Measurements from ENCODE around the gene CDCA5.

The CDCA5 gene

DNA sequence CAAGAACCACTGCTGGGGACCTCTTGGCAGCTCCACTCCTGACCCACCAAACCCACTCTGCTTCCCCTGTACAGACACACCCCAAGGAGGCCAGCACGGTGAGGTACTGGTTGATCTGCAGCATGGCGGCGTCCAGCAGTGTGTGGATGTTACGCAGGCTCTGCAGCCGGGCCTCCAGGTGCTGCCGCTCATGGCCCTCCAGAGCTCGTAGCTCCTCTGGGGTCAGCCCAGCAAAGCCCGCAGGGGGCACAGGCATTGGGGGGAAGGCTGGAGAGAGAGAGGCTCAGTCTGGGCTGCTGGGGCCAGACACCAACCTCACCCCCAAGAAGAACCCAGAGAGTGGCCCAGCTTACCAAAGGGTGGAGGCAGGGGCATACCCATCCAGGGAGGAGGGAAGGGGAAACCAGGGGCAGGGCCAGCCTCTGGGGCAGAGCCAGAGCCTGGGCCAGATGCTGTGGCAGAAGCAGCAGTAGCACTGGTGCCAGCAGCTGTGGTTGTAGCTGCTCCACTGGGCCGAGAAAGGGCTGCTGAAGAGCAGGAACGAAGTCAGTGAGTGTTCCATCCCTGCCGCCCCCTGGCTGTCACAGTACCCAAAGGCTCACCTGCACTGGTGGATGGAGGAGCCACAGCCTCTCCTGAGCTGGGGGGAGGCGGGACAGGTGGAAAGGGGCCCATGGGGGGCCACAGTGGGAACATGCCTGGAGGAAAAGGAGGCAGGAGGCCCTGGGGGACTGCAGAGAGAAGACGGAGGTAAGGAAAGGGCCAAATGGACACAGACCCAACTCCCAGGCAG is 46.0 kb upstream of the CDCA5 start:
- H3K4me3 ChIP-seq (ENCODE audit: low read depth, low read length), result no peak overlapping the region
- TF ChIP-seq CTCF (IDR thresholded peaks at IDR 0.05; ENCODE audit: insufficient read depth, low read depth, low read length, missing control alignments), result no peak
- no peak for DNase-seq (ENCODE audit: low read depth)

GRCh38 chr11:65128182-65129145 is 44.6 kb upstream of the CDCA5 start:
- H3K4me3 ChIP-seq (ENCODE audit: low read depth, low read length), result no peak overlapping the region
- no peak for DNase-seq (ENCODE audit: low read depth)
- no peak for TF ChIP-seq CTCF (IDR thresholded peaks at IDR 0.05; ENCODE audit: insufficient read depth, low read depth, low read length, missing control alignments)

DNA sequence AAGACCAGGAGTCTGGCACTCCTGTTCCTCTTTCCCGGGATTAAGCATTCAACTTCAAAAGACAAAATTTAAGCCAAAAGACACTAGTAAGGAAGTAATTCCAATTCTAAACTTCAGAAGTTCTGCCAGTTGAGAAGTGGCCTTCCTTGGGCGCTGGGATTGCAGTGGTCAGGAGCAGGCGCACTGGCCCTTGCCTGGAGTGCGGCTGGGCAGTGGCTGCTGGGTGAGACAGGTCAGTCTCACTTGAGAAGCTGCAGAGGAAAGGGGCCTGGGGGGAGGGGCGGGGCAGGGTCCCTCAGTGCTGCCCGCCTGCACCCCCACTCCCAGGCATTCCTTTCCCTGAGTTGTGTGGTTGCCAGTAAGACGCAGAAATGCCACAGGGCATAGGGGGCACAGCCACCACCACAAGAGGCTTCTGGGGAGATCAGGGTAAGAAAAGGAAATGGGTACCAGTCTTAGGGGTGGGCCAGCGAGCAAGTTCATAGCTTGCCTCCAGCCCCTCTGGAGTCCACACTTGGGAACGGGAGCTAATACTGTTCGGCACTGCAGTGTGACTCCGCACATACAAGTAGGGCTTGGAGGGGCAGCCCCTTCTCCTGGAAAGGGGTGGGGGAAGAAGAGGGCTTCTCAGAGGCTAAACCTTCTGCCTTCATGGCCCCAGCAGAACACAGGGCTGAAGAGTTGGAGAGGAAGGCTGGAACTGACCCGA is 43.8 kb upstream of the CDCA5 start:
- no peak for TF ChIP-seq CTCF (IDR thresholded peaks at IDR 0.05; ENCODE audit: insufficient read depth, low read depth, low read length, missing control alignments)
- no peak overlapping the region for H3K4me3 ChIP-seq (ENCODE audit: low read depth, low read length)
- DNase-seq (ENCODE audit: low read depth), result no peak

- no peak for DNase-seq (ENCODE audit: low read depth)
- no peak for TF ChIP-seq CTCF (IDR thresholded peaks at IDR 0.05; ENCODE audit: insufficient read depth, low read depth, low read length, missing control alignments)
Measured at GRCh38 chr11:65126624-65127274, 42.9 kb upstream of the CDCA5 start.

GRCh38 chr11:65125197-65126056 is 41.6 kb upstream of the CDCA5 start:
- no peak for TF ChIP-seq CTCF (IDR thresholded peaks at IDR 0.05; ENCODE audit: insufficient read depth, low read depth, low read length, missing control alignments)
- H3K4me3 ChIP-seq (ENCODE audit: low read depth, low read length), result no peak overlapping the region
- DNase-seq (ENCODE audit: low read depth), result no peak

More at GRCh38 chr11:65126624-65127274, 42.9 kb upstream of the CDCA5 start:
- no peak overlapping the region for H3K4me3 ChIP-seq (ENCODE audit: low read depth, low read length)

All from GM12865 (cell line).